HG02571 (cell line): ENCODE data around the gene CPN2.

Source experiments
- ATAC-seq: cut with Tn5 transposase; IDR thresholded peaks from one replicate; pipeline ENCODE4 v1.9.1; 2021; ENCODE audit warnings: mild to moderate bottlenecking, moderate library complexity; ENCODE audit not compliant: unreplicated experiment

CPN2 gene

DNA sequence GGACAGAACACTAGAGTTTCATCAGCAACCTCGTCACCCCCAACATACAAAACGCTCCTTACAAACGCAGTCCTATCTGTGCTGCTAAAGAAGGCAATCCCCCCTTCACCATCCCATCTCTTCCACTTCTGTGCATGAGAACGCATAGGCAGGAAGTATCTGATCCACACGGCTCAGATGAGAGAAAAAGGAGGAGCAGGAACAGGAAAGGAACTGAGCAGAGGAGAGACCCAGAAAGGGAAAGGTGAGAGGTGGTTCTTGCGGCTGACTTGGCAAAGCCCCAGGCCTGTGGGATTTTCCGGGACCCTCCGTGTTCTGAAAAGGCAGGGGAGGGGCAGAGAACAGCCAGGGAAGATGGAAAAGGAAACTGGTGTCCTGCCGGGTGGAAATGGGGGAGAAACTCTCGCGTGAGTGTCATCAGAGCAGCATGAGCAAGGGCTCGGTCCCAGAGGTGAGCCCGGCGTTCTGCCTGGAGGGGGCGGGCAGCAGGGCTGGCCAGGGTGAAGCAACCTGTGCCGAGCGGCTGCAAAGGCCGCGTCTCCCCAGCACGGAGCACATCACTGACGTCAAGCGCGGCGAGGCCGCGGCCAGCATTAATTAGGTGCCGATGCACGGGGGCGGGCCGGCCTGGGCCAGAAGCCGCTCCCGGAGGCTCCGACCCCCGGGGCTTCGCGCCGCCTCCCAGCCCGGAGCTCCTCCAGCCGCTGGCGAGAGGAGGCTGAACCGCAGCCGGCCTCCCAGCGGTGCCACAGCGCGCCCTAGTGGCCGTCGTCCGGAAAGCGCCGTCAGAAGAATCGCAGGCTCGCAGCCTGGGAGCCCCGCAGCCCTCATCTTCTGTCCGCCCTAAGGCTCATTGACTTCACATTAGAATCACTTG is 35.8 kb downstream of the CPN2 start:
- ATAC-seq: peak; percentile 77

DNA sequence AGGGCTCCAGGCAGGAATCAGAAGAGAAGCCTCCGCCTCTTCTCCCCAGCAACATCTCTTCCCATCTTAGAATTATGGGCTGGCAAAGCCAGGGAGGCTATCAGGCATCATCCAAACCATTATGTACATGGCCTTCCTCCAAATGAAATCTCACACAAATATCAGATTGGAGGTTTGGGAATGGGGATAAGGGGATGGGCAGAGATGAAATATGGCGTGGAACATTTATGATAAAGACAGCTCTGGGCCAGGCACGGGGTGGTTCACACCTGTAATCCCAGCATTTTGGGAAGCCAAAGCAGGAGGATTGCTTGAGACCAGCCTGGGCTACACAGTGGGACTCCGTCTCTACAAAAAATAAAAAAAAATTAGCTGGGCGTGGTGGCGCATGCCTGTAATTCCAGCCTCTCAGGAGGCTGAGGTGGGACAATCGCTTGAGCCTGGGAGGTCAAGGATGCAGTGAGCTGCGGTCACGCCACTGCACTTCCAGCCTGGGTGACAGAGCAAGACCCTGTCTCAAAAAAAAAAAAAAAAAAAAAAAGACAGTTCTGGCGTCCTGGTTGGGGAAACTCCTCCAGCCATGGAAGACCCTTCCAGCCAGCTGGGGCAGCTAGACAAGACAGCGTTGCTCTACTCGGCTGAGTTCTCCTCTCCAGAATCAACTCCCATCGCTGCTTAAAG is 36.6 kb downstream of the CPN2 start:
- ATAC-seq: no peak

DNA sequence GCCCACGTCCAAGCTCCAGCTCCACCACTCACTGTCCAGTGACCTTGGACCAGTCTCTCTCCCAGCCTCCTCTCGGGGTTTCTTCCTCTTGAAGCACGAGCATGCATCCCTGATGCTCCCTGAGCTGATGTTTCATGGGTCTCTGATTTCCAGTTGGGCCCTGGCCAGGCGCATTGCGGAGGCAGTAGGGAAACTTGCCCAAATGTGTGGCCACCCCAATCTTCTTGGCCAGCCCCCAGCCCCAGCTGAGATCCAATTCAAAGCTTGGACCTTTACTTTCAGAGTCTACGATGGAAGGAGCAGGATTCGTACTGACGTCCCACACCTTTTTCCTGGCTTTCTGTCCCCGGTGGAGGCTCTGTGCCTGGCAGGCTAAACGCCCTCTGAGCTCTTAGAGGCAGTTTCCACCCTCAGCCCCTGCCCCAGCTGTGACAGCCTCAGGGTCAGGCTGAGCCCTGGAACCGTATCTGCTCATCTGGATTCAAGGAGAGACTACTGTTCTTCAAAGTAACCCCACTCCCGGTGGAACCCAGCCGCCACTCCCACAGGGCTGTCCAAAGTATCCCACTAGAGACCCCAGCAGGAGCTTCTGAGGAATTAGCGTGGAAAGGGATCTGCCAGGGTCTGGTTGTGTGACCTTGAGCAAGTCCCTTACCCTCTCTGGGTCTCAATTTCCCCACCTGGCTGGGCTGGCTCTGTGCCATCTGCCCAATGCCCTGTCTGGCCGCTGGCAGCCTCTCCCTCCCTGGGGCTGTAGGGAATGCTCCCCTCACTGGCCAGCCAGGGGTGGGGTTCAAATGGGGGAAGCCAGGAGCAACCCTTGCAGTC is 37.4 kb downstream of the CPN2 start:
- ATAC-seq: no peak

DNA sequence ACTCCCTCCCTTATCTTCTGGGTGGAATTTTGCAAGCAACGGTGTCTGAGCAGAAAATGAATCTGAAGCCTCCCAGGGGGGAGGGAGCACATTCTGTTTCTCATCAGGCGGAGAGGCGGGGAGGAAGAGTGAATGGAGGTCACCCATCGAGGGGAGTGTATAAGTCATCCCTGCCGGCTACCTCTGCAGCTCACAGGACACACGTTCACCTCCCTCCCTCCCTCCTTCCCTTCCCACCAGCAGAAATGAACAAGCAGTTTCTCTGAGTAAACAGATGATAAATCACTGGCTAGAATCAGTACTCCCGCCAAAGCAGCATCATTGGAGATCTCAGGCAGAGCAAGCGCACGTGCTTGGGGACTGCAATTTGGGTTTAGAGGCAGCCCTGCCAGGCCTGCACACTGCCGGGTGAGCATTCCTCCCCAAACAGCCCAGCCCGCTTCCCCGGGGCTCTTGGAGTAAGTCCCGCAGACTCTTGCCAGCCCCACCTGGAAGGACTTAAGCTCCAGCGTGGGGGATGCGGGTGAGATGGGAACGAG is 38.3 kb downstream of the CPN2 start:
- ATAC-seq: no peak

DNA sequence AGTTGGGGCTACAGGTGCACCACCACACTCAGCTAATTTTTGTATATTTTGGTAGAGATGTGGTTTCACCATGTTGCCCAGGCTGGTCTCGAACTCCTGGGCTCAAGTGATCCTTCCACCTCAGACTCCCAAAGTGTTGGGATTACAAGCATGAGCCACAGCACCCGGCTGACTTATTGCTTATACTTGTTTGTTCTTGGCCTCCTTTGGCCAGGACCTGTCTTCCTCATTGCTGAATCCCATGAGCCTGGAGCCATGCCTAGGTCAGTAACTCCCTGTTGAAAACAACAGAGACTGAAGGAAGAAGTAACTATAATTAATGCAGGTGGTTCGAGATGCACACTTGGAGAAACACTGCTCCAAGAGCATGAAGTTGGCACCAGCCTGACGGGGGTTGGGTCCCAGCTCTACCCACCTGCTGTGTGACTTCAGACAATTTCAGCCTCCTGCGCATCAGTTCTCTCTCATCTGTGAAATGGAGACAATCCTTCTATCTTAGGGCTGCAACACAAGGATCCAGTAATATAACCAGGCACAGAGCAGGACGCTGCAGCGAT is 38.9 kb downstream of the CPN2 start:
- no peak for ATAC-seq

DNA sequence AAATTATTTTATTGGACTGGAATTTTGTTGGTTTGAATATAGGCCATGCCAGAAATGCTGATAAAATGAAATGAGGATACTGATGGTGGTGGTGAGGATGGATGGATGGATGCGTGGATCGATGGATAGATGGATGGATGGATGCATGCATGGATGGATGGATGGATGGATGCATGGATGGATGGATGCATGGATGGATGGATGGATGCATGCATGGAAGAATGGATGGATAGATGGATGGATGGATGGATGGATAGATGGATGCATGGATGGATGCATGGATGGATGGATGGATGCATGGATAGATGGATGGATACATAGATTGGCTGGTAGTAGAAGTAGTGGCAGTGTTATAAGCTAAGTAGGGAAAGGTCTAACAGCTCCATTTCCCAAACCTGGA is 40.1 kb downstream of the CPN2 start:
- ATAC-seq: no peak

DNA sequence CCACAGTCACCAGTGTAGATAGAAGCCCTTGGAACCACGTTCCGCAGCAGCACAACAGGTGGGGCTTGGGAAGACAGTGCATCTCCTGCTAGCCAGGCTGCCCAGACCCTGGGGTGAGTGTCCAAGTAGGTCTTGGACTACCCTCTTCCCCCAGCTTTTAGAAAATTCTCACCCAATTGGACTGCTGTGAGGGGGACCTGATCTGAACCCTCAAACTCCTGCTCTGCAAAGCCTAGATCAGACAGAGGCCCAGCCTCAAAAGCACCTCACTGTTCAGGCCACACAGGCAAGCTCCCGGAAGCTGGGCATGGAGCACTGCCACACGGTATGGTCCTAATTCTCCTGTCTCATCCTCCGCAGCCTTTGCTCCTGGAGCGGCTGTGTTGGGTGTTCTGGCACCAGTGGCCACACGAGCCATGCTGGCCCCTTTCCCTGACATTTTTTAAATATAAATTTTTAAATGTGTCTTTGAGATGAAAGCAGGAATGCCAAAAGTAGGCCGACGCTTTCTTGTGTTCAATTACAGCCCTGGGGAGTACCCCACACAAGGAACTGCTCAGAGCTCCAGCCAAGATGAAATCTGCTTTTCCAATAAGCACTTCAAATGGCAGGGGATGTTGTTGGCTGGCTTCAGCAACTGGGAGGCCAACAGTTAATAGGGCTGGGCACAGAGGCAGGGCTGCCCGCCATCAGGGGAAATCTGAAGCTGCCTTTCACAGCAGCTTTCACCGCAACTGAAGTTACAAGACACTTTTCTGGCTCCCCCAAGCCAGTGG is 40.9 kb downstream of the CPN2 start:
- ATAC-seq: no peak

DNA sequence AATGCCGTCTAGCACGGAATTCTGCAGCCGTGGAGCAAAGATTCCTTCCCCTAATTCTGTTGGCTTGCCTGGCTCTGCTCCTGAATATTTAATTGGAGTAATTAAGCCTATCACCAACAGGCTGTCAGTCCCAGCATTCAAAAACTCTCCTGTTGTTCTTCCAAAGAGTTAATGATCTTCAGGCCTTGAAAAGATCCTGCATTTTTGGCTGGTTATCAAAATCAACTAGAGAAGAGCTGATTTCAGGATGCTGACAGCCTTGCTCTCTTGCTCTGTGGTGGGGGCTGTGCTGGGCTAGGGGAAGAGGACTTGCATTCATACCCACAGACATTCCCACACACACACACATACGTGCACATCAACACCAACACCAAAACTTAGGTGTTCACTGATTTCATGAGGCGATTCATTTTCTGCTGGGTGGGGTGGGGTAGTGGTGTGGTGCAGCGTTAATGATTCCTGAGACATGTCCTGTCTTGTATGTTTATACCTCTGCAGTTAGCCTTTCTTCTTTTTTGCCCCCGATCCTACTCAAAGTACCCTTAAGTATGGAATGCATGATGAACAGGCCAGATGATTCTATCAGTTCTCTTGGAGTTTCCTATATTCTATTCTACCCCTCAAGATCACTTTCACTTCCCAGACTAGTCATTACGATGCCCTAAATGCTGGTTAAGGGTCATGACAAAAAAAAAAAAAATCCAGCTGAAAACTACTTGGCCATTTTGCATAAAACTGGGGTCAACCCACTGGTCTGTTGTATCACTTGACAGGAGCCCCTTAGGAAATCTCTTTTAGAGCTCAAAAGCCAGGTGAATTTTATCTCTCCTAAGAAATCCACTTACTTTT is 42.3 kb downstream of the CPN2 start:
- no peak for ATAC-seq

DNA sequence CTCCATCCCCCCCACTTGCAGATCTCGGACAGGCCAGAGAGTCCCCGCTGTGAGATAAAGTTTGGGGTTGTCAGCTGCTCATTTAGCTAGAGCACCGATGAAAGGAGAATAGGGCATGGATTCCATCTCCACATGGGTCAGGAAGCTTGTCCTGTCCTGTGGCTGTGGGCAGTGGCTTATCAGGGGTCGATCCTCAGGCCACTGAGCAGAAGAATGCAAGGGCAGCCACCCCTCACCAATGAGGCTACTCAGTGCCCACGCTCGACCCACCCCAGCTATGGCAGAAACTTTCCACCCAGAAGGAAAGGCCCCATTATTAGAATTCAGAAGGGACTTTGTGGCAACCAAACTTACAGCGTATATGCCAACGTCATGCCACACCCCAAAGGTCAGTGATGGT is 43.3 kb downstream of the CPN2 start:
- no peak for ATAC-seq

DNA sequence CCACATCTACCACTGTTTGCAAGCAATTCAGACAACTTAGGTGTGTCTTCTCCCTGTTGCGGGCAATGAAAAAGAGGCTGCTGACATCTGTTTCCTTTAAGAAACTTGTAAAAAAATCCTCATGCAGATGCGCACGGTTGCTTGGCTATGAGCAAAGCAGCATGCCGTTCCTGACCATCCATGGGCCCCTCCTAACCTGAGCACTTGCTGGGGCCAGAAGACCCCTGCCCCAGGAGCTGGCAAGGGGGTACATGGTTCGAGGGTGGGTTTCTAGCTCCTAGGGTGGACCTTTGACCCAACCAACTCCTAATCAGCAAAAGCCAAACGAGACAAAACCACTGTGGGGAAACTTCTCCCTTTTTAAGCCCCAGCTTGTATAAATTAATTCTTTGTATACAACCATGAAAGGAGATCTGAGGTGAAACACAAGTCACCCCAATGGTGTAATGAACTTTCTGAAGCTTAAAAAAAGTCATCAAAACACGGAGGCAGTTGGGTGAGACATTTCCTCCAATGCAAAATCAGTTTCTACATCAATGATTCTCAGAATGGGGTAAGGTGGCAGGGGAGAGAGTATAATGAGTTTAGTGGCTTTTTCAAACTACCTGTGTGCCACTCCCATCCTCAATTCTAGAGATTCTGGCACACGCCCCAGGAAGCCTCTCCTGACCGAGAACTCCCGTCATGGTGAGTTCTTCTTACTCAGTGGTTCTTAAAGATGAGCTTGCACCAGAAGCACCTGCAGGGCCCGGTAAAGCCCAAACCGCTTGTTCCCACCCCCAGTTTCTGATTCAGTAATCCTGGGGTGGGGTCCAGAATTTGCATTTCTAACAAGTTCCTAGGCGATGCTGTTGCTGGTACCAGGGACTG is 44.1 kb downstream of the CPN2 start:
- peak; percentile 44 for ATAC-seq

DNA sequence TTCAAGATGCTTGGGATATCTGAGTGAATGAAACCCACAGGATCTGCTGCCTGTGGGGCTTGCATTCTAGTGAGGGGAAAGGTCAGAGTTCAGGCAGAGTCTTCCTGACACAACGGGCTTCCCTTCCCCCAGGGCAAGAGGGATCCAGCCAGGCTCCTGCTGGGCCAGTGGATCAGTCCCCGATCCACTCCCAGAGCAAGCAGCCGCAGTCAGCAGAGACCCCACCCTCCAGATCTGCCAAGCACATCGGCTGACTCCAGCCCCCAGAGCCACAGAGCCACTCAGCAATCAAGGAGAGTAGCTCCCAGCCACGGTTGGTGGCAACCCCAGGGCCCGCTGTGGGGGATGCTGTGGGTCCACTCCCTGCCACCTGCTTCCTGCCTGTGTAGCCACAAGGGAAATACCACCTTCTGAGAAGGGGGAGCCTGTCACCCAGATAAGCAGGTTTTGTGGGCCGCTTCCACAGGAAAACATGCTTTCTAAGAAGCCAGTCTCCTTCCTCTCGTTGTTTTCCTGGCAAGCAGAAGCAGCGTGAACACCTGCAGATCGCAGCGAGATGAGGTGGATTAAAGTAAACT is 44.9 kb downstream of the CPN2 start:
- peak; percentile 27 for ATAC-seq

DNA sequence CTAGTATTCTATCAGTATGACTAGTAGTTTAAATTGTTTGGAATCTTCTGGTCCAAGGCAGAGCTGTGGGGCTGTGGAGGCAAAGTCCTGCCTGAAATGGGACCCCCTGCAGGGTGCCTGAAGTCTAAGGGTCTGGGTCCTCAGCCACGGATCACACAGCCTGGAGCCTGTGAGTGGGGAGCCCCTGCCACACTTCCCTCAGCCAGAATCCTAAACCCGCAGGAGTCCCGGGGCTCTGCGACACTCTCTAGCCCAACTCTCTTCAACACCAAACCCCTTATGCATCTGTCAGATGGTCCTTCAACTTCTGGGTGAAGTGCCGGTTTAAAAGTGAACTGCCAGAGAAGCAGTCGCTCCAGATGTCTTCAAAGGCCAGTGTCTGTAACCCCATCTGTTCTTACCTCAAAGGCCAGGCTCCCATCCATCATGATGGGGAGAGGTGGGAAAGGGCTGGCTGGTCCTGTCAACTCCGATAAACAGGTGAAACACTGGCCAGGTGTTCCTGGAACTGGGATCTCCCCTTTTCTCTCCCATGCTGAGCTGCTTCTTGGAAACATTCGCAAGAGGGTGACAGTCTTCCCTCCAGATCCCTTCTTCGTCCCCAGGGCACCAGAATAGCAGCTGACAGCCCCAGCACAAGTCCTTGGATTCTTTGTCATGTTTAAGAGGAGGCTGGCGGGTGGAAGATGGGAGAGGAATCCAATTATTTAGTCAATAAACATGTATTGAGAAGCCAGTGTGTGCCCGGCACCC is 45.6 kb downstream of the CPN2 start:
- ATAC-seq: no peak

DNA sequence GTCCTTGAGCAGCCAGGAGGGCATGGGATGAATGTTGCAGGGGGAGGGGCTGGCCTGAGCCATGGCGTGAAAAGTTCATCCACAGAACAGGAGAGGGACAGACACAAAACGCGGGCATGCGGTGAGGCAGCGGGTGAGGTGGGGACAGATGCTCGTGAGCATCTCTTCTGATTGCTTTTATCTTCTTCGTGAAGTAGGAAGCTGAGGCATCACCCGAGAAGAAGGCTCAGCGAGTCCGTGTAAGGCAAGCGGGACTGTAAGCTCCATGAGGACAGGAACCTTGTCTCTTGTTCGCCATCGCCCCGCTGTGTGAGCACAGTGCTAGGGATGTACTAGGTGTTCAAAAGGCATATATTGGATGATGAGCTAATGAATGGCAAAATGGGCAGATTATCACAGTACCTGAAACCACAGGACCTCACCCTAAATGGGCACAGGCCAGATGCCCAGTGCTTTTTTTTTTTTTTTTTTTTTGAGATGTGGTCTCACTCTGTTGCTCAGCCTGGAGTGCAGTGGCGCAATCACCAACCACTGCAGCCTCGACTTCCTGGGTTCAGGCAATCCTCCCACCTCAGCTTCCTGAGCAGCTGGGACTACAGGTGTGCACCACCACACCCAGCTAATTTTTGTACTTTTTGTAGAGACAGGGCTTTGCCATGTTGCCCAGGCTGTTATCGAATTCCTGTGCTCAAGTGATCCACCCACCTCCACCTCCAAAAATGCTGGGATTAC is 46.8 kb downstream of the CPN2 start:
- ATAC-seq: no peak

DNA sequence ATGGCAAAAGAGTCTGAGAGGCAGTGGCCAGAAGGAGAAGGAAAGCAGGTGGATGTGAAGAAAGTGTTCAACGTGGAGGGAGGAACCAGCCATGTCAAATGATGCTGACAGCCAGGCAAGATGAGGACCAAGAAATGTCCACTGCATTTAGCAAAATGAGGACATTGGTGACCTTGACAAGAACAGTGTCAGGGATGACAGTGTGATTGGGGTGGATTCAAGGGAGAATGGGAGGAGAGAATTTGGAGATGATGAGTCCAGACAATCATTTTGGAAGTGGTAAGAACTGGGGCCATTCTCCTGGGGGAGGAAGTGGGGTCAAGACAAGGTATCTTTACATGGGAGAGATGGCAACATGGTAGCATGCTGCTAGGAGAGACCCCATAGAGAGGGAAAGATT is 47.4 kb downstream of the CPN2 start:
- no peak for ATAC-seq

DNA sequence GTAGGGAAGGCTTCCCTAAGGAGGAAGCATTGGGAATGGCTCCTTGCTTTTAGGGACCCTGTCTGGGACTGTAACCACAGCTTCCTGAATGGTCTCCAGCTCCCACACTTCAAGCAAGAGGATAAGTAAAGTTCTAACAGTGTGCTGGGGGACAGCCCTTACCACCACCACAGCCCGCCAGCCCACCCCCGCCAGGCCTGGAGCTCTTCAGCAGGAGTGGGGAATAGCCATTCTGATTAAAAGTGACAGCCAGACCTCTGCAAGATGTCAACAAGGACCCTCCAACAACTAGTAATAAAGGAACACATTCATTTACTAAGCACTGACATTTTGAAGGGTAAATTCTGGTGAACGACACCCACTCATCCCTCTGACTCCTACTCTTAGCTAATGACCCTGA is 49.4 kb downstream of the CPN2 start:
- ATAC-seq: no peak

DNA sequence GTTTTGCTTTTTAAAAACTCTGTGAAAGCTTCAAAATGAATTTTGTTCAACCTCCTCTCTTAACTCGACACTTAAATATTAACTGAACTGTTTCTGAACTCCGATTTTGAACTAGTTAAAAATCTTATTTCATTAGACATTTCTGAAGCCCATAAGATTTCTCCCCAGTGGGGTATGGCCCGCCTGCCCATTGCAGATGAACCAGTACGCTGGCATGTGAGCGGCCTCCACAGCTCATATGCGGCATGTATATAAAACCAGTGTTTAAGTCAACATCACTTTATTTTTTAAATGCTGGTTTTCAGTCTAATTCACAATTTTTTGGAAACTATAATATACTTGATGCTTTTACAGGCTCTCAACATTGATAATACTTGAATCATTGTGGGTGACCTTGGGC is 50.2 kb downstream of the CPN2 start:
- ATAC-seq: no peak

DNA sequence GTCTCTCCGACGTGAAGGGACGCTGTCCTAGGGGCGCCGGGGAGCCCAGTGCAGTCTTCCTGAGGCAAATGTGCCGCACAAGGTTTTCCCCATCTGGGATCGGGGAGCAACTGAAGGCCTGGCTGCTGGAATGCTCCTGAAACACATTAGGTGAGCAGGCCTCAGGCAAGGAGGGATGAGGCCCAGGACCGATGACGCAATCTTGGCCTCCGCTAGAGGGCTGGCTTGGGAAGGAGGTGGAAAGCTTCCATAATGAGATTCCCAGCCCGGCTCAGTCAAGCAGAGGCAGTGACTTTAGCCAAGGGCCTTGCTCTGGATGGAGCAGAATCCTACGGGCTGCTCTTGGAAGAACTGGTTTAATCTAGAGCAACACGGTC is 50.8 kb downstream of the CPN2 start:
- ATAC-seq: no peak
